GM18861 (cell line): ENCODE measurements around the gene PREP.
"Not testable (repeated sequence)": the region's sequence is repeated elsewhere in the genome, so short reads cannot be mapped to it uniquely, and the experiment has no call there.

Experiments used
- ATAC-seq: cut with Tn5 transposase; IDR thresholded peaks from one replicate; pipeline ENCODE4 v1.9.1; 2021; ENCODE audit not compliant: unreplicated experiment

PREP gene

DNA sequence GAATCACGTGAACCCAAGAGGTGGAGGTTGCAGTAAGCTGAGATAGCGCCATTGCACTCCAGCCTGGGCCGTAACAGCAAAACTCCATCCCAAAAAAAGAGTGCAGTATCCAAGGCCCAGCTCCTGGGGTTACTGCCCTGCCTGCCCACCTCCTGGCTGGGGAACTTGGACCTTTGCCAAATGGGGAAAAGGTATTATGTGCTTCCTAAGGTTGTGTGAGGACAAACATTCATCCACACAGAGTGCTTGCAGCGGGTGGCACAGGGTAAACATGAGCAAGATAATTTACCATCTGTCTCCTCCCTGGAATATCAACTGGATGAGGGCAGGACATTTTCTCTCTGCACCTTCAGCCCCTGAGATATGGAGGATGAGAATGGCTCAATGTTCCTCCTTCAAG lies 128.2 kb downstream of the PREP start:
- no peak for ATAC-seq

DNA sequence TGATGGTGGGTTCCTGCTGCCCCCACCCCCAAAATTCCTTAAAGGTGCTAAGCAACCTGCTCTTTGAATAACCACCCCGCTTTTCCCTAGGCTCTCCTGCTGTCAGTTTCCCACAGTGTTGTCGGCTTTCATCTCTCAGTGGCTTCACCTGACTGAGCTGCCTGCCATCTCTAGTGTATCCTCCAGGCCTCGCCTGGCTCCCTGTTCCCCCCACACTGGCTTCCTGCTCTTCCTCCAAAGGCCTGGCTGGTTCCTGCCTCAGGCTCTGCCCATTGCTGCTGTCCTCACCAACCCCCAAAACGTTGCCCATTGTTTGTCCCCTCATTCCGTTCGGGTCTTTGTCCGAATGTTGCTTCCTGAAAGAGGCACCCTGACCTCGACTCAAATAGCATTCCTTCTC lies 129.3 kb downstream of the PREP start:
- ATAC-seq, result no peak

DNA sequence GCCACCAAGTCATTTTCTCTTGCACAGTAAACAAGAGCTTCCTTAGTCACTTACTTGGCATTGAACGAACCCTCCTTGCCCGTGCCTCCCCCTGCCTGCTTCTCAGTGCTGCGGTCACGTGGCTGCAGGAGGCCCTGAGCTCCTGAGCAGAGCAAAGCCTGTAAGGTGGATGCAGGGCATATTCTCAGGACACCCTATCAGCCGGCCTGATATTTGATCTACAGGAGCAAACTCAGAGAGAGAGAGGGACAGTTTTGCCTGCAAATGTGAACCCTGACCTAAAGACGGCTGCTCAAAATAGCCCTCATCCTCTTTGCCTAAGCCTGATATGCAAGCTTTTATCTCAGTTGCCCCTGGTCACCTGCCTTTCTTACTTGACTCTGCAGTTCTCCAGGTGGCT lies 130.1 kb downstream of the PREP start:
- no peak for ATAC-seq

DNA sequence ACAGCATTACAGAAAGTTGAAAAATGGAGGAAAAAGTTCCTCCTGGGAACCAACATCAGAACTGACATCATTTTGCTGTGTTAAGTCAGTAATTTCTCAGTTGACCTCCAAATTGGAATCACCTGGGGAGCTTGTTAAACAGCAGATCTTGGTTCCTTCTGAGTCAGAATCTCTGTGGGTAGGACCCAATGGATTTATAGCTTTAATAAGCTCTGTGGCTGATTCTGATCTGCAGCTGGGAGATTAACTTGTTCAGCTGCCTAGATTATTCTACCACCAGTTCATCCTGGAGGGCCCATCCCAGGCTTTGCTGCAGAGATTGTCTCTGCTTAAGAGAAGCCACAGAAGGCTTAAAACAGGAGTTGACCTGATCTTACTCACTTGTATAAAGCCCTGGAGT lies 132.4 kb downstream of the PREP start:
- no peak for ATAC-seq

DNA sequence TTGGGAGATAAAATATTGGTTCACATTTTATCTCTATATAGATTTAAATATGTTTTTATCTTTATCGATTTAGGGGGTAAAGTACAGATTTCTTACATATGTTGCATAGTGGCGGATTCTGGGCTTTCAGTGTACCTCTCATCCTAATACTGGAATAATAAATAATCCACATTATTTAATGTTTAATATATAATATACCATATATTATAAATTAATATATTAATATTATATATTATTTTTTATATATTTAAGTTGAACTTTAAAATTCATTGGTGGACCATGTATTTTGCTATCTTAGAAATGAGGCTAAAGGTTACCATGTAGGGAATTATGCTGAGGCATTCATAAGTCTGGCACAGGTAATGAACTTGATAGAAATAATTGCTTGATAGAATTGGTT lies 133.5 kb downstream of the PREP start:
- ATAC-seq, result no peak

DNA sequence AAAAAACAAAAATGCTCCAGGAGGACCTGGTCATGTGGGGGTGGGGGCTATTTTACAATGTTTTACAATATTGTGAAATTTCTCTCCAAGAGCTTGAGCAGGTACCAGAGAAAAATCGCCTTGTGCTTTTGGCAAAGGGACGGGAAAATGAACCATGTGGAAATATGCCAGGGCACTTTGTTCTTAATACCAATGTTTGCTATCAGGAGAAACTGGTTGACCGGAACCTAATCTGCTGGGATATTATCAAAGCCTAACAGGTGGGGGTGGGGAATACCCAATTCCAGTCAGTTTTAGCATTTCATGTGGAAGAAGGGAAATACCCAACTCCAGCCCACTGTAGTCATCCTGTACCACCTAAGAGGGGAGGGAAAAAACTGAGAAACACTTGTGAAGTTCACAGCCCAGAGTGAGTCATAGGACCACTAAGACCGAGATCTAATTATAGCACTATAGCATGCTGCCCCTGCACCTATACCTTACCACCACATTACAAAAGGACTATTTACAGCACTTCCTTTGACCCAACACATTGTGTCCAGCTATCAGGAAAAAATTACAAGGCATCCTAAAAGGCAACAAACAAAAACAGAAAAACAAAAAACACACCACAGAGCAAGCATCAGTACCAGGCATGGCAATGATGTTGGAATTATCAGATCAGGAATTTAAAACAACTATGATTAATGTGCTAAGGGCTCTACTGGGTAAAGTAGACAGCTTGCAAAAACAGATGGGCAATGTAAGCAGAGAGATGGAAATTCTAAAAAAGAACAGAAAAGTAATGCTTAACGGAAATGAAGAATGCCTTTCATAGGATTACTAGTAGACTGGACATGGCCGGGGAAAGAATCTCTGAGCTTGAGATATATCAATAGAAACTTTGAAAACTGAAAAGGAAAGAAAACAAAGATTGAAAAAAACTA lies 138.9 kb downstream of the PREP start:
- ATAC-seq, result no peak

DNA sequence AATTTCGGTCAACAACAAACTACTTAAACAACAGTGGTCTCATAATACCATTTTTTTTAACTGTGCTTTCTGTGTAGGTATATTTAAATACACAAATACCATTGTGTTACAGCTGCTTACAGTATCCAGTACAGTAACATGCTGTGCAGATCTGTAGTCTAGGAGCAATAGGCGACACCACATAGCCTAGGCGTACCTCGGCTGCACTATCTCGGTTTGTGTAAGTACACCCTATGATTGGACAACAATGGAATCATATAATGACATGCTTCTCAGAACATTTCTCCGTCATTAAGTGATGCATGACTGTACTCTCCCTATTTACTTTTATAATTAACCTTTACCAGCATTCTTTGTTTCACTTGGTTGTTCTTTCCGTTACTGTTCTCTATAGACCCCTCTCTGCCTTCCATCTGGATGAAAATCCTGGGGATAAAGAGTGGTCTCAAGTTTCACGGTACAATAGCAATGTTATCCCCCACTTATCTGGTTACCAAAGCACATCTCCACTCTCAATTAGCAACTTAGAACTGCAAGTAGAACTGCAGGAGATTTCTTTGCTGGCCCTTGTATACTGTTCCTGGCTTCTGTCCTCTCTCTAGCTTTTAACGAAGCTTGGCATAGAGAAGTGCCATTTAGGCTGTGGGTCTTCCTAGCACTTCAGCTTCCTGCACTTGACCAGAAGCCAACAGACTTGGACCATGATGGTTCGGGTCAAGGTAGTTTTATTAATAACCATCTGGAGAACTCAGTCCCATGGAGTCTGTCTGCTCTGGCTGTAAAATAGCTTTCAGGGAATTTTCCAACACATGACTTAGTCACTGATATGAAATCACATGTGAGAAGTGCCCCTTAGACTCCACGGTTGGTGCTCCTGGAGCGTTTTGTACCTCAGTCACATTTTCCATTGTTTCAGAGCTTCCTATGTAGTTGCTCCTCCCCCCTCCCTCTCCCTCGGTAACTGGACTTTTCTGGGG lies 142.7 kb downstream of the PREP start:
- no peak for ATAC-seq

DNA sequence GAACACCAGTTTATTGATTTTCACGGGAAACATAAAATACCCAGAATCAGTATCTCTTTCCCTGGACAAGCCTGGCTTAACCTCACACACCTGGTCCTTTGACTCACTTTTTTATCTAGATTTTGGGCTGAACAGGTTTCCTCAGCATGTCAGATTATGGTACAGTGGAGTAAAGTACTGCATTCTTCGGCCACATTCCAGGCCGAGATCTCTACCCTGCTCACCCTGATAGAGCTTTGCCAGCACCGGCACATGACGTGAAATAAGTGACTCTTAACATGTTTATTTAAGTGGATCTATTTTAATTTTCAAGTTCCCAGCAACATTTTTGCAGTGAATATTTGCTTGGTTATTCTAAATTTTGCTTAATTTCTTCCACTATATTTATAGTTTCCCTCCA lies 144.1 kb downstream of the PREP start:
- ATAC-seq, result no peak

DNA sequence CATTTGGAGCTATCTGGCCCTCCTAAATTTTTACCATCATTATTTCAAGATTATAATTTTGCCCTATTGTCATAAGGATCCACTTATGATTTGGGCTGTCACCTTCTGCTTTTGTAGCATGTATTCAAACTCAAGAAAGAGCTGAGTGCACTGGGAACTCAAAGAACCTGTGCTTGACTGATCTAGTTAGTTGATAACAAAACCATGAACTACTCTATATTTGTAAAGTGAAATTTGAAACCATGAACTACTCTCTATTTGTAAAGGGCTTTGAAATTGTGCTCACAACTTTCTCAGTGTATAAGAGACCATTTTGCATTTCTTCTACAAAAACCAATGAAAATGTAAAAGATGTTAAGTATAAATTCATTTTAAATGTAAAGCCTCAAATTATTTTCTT lies 145.5 kb downstream of the PREP start:
- ATAC-seq, result no peak

DNA sequence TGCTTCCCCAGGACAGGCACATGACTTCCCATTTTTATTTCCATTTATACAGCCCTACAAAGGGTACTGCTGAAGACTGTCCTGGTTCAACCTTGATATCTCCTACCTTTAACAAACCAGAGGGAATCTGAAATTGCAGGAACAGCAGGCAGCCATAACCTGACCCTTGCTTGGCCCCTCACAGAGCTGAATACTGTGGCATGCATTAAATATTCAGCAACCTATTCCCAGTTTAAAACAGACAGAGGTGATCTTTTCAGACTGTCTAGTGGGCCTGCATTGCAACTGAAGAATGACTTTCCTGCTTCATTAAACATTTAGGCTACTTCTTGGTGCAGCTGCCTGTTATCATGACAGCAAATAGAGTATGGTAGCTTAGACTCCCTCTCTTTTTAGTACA lies 146.3 kb downstream of the PREP start:
- ATAC-seq, result no peak

DNA sequence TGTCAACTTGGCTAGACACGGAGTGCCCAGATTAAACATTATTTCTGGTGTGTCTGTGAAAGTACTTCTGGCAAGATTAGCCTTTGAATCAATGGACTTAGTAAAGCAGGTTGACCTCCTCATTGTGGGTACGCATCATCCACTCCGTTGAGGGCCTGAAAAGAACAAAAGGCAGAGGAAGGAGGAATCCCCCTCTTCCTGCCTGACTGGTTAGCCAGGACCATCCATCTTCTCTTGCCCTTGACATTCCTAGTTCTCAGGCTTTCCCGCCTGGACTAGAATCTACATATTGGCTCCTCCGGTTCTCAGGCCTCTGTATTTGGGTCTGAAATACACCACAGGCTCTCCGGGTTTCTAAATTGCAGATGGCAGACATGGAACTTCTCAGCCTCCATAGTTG lies 149.1 kb downstream of the PREP start:
- no peak for ATAC-seq

DNA sequence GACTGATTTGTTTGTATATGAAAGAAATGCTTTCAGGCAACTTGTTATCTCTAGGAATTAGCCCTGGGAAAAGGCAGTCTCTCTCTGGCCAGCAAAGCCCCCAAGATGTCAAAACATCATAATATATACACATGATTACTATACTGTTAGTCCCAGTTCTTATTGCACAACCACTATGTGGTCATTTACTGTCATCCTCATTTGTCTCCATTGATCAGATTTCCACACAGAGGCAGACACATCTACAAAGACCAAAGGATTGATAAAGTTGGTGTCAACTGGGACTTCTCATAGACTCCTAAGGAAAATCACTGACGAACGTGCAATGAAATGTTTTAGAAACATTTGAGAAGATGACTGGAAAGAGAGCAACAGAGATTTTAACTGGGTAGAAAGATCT lies 151.2 kb downstream of the PREP start:
- ATAC-seq, result no peak

DNA sequence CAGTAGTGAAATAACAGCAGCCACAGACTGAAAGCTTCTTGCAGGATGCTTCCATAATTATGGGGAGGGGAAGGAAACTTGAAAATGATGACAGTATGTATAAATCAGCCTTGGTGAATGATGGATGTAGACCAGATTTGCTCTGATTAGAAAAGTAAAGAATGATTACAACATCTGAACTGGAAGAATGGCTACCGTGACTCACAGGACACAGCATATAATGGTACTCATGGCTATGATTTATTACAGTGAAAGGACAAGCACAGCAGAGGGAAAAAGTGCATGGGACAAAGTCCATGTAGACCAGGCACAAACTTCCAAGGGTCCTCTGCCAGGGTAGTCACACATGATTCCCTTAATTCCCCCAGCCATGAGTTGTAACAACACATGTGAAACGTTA lies 152.3 kb downstream of the PREP start:
- no peak for ATAC-seq

DNA sequence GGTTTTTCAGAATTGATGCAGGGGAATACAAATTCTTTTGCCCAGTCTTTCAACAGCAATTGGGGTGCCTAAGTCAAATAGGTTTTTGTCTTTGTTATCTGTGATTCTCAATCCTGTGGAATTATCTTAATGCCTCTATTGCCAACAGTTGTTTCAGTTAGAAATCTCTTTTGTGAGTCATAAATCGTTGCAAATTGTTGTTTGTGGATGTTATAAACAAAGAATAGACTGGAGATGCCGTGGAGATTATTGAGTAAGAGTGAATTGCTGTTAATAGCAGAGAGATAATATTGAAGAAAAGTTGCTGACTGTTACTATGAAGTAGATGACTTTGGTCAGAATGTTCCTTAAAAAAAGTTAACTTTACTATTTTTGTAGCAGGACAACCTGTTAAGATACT lies 159.4 kb downstream of the PREP start:
- no peak for ATAC-seq

DNA sequence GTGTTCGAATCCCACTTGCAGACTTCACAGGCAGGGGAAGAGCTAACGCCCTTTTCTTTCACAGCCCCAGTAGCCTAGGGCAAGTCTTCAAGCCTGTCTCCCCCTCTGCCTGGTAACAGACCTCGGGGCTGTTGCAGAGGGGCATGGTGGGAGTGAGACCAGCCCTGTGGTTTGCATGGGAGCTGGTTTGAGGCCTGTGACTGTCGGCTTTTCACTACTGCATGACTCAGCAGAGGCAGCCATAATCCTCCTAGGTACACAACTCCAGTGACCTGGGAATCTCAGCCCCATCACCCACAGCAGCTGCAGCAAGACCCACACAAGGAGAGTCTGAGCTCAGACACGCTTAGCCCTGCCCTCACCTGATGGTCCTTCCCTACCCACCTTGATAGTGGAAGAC lies 167.7 kb downstream of the PREP start:
- ATAC-seq, result no peak

DNA sequence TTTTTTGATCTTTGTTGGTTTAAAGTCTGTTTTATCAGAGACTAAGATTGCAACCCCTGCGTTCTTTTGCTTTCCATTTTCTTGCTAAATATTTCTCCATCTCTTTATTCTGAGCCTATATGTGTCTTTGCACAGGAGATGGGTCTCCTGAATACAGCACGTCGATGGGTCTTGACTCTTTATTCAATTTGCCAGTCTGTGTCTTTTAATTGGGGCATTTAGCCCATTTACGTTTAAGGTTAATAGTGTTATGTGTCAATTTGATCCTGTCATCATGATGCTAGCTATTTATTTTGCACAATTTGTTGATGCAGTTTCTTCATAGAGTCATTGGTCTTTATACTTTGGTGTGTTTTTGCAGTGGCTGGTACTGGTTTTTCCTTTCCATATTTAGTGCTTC lies 171.1 kb downstream of the PREP start:
- ATAC-seq, result not testable (repeated sequence)
